Measurements from ENCODE around the gene WDR5.

The WDR5 gene

GRCh38 chr9:134132208-134132870 lies 3.5 kb upstream of the WDR5 start:
- no peak for DNase-seq

- DNase-seq: no peak
Measured at GRCh38 chr9:134134949-134135342, 936 bp upstream of the WDR5 start.

GRCh38 chr9:134136118-134136995 lies 475 bp downstream of the WDR5 start:
- no peak for DNase-seq

DNA sequence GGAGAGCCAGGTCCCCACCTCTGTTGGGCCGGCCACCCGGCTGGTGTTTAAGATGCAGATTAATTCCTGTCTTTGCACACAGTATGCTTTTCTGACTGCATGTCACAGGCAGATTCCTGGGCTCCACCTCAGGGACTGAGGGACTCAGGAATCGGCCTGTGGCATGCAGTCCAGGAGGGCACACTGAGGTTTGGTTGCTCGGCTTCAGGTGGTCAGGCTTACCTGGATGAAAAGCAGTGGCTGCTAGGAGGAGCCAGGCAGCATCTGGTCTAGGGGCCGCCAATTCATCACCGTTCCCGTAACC lies 1.1 kb downstream of the WDR5 start:
- no peak for DNase-seq

DNA sequence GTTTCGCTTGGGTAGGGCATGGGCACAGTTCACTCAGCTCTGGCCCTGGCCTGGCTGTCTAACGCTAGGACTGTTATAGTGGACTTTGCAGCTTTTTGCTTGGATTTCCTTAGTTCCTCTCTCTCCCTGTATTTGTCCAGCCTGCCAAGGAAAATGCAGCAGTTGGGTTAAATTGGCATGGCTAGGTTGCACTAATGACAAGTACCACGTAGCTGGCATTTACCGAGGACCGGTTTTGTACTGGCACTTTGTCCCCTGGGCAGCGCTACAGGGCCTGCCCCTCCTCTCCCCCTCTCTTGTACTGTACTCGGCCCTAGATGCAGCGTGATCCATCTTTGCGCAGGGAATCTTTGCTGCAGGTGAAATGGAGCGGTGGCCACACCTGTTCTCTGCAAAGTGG lies 2.4 kb downstream of the WDR5 start:
- DNase-seq: no peak

GRCh38 chr9:134139081-134139480 lies 3.2 kb downstream of the WDR5 start:
- no peak for DNase-seq

DNA sequence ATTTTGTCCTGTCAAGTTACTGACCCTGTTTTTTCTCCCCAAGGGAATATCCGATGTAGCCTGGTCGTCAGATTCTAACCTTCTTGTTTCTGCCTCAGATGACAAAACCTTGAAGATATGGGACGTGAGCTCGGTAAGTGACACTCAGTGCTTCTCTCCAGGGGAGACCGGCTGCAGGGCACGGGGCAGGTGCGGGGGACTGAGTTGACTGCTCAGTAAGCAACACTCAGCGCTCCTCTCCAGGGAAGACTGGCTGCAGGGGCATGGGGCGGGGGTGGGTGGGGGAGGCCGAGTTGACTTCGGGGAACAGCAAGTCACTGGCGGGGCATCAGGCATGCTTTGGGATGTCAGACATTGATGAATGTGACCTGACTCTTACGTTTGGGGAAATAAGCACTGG lies 6.0 kb downstream of the WDR5 start:
- DNase-seq: no peak

DNA sequence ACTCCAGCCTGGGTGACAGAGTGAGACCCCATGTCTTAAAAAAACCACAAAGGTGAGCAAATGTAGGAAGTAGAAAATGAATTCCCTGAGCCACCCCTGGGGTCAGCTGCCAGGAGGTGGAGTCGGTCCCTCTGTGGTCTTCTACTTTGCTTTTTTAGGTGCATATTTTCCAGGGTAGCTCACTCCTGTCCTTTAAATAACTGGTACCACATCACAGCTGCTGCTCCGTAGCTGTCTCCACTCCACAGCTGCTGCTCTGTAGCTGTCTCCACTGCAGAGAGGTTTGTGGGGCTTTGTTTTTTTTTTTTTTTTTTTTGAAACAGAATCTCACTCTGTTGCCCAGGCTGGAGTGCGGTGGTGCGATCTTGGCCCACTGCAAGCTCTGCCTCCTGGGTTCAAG lies 8.9 kb downstream of the WDR5 start:
- no peak for DNase-seq

GRCh38 chr9:134145262-134145661 lies 9.4 kb downstream of the WDR5 start:
- DNase-seq: no peak

DNA sequence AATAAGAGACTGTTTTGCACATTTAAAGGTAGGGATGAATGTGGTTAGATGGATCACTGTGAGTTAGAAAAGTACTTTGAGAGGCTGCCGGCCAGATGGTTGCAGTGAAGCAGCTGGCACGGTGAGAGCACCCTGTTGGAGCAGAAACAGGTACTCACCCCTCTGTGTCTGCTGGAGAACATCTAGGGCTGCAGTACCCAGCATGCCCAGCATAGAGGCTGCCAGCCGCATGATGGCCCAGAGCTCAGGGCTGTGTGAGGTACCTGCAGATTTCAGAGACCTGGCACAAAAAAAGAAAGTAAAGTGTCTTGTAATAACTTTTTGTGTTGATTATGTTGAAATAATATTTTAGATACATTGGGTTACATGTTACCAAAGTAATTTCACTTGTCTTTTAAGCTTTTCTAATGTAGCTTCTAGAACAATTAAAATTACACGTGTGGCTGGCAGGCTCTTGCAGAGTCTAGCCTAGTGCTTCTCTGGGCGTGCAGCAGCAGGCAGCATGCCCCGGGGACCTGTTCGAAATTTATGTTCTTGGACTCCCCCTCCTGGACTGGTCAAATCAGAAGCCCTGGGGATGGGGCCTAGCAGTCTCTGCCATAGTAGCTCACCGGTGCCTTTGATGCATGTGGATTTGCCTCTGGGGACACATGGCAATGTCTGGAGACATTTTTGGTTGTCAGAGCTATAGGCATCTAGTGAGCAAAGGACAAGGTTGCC lies 11.1 kb downstream of the WDR5 start:
- no peak for DNase-seq

DNA sequence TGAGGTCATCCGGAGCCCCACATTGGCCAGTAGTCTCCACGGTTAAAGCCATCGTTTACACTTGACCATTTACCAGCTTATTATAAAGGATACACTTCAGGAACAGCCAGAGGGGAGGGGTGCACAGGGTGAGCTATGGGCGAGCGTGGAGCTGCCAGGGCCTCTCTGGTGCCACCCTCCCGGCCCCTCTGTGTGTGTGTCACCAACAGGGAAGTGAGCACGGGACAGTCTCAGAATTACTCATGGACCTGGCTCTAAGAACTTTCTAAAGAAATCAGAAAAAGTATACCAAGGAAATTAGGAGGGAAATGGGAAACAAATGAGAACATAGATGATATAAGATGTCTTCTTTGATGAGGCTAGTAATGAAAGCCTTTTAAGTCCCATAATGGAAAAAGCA lies 13.5 kb downstream of the WDR5 start:
- DNase-seq: no peak

GRCh38 chr9:134150557-134151214 lies 14.8 kb downstream of the WDR5 start:
- no peak for DNase-seq

DNA sequence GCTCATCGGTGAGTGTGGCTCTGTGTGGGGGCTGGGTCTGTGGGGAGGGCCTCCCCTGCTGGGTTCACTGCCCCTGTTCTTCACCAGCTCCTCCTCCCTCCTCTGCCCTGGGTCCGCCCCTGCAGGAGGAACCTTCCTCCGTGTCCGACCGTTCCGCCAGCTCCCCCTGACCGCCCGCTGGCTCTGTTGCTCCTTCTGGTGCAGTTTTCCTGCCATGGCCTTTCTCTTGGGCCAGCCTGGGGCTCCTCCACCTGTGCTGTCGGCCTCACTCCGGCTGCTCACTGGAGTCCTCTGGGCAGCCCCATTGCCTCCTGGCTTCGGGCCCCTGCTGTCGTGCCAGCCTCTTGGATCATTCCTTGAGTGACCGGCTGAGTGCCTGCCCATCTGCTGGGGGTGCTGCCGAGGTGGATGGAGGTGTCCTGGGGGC lies 16.2 kb downstream of the WDR5 start:
- DNase-seq: no peak

DNA sequence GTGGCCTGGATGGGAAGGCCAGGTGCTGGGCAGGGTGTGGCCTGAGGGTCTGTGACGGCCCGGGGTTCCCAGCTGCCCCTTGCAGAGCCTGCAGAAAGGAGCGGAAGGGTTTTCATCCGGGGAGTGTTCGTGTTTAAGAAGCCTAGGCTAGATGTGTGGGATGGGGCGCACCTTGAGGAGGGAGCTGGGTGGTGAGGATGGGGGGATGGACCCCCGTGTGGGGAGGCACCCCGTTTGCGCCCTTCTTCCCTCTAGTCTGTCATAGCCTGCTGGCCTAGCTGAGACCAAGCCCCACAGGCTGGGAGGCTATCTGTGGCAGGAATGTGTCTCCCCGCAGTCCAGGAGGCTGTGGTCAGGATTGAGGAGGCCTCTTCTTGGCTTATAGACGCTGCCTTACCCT lies 16.6 kb downstream of the WDR5 start:
- no peak for DNase-seq

GRCh38 chr9:134153450-134153849 lies 17.6 kb downstream of the WDR5 start:
- no peak for DNase-seq

DNA sequence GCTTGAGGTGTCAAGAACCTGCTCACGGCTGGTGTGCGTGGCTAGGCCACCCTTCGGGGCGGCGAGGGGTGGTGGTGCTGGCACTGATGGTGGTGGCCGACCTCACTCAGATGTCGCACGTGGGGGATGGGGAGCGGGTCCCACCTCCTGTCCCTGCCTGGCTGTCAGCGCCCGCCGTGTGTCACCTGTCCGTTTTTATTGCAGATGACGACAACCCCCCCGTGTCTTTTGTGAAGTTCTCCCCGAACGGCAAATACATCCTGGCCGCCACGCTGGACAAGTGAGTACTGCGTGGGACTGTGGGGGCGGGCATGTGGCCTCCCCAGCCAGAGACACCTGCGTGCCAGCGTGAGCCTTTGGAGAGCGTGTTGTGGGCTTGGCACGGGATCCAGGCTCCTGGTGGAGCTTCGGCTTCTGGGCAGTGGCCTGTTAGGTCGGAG lies 18.4 kb downstream of the WDR5 start:
- no peak for DNase-seq

DNA sequence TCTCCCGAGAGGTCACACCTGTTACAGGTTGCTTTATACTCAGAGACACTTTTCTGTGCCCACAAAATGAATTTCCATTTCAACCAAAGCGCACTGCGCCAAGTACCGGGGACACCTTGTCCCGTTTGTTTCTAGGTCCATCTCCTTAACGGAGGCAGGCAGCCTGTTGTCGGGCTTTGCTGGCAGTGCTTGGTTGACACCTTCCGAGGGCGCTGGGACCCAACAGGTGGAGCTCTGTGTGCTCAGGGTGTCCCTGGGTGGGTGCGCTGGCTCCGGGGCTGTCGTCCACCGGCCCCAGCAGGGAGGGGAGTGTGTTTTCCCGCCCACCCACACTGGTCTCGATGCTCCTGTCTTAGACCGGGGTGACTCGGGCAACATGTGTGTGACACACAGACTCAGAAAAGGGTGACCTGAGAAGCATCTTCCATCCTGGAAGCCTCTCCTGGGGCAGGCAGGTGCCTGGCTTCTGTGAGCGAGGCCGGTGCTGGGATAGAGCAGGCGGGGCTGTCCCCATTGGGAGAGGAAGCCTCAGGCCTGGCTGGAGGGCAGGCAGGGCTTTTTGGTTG lies 20.0 kb downstream of the WDR5 start:
- no peak for DNase-seq

DNA sequence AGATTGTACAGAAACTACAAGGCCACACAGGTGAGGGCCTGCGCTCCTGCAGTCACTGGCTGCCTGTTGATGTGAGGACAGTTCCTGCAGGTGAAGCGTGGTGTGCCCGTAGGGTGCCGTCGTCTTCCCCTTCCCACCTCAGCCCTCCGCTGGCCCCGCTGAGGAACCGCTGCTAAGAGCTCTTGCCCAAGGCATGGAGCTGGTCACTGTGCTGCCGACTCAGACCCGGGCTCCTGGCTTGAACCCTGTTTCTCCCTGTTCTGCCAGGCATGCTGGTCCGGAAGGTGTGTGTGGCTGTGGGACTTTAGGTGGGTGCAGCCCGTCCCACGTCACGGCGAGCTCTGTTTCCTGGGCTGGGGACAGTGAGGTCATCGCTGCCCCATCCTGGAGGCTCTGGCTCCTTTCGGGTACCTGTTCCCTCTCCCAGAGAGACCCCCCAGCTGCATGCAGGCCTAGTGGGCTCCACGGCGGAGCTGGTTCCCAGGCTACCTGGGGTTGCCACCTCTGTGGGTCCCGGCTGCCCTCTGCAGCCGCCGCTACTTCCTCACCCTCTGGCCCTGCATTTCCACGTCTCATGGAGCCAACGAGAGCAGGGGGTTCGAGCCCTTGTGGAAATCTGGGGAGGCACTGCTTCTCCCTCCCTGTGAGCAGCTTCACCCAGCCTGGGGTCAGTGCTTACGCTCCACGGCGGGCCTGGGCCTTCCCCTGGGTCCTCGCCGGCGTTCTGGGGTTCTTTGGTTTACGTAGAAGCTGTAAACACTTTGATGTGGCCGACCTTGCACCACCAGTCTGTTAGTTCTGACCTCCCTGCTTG lies 20.9 kb downstream of the WDR5 start:
- no peak for DNase-seq

GRCh38 chr9:134157378-134157885 lies 21.6 kb downstream of the WDR5 start:
- no peak for DNase-seq

DNA sequence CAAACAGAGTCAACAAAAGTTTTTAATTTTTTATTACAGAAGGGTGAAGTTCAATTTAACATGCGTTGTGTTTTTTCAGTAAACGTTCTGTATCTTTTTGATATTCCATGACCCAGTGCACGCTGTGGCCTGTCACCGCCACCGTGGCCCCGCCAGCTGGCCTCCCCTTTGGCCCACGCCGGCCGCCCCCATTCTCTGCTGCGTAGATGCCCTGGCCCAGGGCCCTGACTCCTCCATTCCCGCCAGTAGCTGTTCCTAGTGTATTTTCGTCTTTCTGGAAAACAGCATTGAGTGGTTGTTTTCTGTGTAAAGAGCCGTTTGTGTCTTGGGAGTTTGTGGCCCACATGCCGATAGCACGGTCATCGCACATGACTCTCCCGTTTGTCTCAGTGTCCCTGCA lies 22.4 kb downstream of the WDR5 start:
- no peak for DNase-seq

GRCh38 chr9:134158753-134159392 lies 23.0 kb downstream of the WDR5 start:
- no peak for DNase-seq
